Esophagus muscularis mucosa (tissue), 4 donors: ENCODE data around the gene CCDC85C. TPM values are rescaled to one million over a fixed set of nuclear protein-coding genes. Genes with fewer than 3 reads are reported as not detected.

ENCODE experiments used
- DNase-seq: peaks from one replicate; pipeline ENCODE4 v3.0.0-alpha.2; 2017; ENCODE audit errors: extremely low spot score
- H3K27ac ChIP-seq, 4 donors: fragments of 200-600 bp; sonication (generic); replicated peaks in 1 of 4; 1 replicate in 3 of 4; 2 replicates in 1 of 4; pipeline ENCODE4 v1.5.1; 2016 to 2019; ENCODE audit warnings: mild to moderate bottlenecking in 1 of 4
- H3K27me3 ChIP-seq, 4 donors: fragments of 200-600 bp; sonication (generic); one replicate each; pipeline versions ENCODE4 v1.5.1 to v1.6.0; 2016 to 2019
- H3K36me3 ChIP-seq, 4 donors: fragments of 200-600 bp; sonication (generic); one replicate each; pipeline ENCODE4 v1.5.1; 2016 to 2019
- H3K4me1 ChIP-seq, 4 donors: fragments of 200-600 bp; sonication (generic); one replicate each; pipeline ENCODE4 v1.5.1; 2016 to 2019
- H3K4me3 ChIP-seq, 4 donors: fragments of 200-600 bp; sonication (generic); 1 replicate in 2 of 4; 2 replicates in 2 of 4; pipeline ENCODE4 v1.5.1; 2016 to 2019; ENCODE audit warnings: mild to moderate bottlenecking in 4 of 4, moderate library complexity in 1 of 4
- H3K9me3 ChIP-seq, 4 donors: fragments of 200-600 bp; sonication (generic); 1 replicate in 3 of 4; 2 replicates in 1 of 4; pipeline ENCODE4 v1.5.1; 2016 to 2019
- EP300 ChIP-seq: sonication (generic); formaldehyde crosslinking; IDR thresholded peaks from one replicate; pipeline ENCODE4 v1.6.1; 2017; ENCODE audit warnings: antibody characterized with exemption
- POLR2A ChIP-seq: fragments of 450-650 bp; IDR thresholded peaks from one replicate; pipeline ENCODE4 v1.6.1; 2017; ENCODE audit warnings: antibody characterized with exemption, moderate library complexity, mild to moderate bottlenecking, low read depth
- POLR2AphosphoS5 ChIP-seq, 2 donors: sonication (generic); formaldehyde crosslinking; IDR thresholded peaks; one replicate each; pipeline ENCODE4 v1.6.1; 2017; ENCODE audit warnings: antibody characterized with exemption in 2 of 2
- WGBS: methylation state at CpG from one replicate; pipeline ENCODE4 v1.1.5; 2018; 5-methylcytosine and 5-hydroxymethylcytosine counted together
- intact Hi-C: fragments of 100-400 bp; cut with DNase I; formaldehyde crosslinking; loops from one replicate; pipeline ENCODE4 v1.15.1; 2023
- total RNA-seq, 4 donors: library from RNA; depleted of rRNA; stranded (reverse); fragments of >200 nt; gene quantifications; one replicate each; pipeline versions ENCODE4 v1.1.0 to v1.2.1, GENCODE V29; 2016
- TF ChIP-seq, protein P1 (sequence below), 3 experiments: fragments of 200-600 bp in 2 of 3; fragments of 450-650 bp in 1 of 3; sonication (generic) in 2 of 3; IDR thresholded peaks; one replicate each; pipeline ENCODE4 v1.5.1; 2017 to 2019; ENCODE audit warnings: antibody characterized with exemption in 3 of 3, mild to moderate bottlenecking in 2 of 3, moderate library complexity in 1 of 3

CCDC85C gene
- total RNA-seq, 4 donors from 2014 or later: 17.9 to 48.7 (median 30.8) TPM

DNA sequence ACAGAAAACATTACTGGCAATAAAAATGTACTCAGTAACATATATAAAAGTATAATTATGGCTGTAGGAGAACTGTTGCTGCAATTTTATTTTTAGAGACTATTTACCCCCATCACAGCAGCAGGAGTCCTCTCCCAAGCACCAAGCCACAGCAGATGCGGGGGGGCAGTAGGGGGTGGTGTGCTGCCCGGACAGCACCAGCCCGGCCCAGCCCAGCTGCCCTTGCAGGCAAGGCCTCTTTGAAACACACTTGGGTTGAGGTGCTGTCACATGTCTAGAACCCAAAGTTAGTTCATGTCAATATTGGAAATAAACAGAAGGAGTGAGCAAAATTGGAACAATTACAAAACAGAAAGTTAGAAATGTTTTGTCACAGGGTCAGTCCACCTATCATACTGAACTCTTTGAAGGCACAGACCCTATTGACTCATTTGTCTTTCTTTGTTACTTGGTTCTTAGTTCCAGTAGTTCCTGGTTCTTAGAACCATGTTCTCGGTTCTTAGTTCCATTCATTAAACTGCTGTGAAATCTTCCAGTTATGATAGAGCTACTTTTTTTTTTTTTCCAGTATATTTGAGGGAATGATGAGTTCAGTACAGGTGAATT lies 100.1 kb downstream of the CCDC85C start:
- no peak for DNase-seq
- Histone ChIP-seq H3K4me1 (no peaks in the 10 kb centered on the region), H3K4me3 (no peak overlapping the region), H3K27ac (no peak overlapping the region), H3K27me3 (no peaks in the 10 kb centered on the region), H3K36me3 (peaks cover 70 to 90% (median 86%) of the 10 kb centered on the region in 4 donors), H3K9me3 (no peaks in the 10 kb centered on the region)
- TF ChIP-seq POLR2A: no peak
- 97% methylated on average over 4 of the region's 4 CpGs for WGBS
- intact Hi-C loops: no loop called here

DNA sequence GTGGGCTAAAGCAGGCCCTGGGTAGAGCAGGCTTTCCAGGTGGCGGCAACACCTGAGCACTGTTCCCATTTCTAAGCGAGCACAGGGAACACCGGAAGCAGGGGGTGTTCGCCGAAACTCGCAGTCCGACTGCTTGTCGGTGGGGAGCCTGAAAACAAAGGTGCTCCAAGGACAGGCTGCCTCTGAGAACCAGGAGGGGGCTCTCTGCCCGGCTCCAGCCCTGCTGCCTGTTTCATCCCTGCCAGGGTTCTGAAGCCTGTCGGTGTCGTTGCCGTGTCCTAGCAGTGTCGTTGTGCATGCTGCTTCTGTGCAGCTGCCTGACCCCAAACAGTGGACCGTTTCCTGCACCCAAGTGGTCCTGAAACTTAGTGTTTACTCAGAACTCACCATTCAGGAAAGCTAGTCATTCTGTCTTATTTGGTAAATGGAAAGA lies 101.0 kb downstream of the CCDC85C start:
- H3K4me3 ChIP-seq: no peak overlapping the region
- H3K9me3 ChIP-seq: no peaks in the 10 kb centered on the region
- intact Hi-C loops: no loop called here
- H3K27ac ChIP-seq: no peak overlapping the region
- TF ChIP-seq, protein P1, sequence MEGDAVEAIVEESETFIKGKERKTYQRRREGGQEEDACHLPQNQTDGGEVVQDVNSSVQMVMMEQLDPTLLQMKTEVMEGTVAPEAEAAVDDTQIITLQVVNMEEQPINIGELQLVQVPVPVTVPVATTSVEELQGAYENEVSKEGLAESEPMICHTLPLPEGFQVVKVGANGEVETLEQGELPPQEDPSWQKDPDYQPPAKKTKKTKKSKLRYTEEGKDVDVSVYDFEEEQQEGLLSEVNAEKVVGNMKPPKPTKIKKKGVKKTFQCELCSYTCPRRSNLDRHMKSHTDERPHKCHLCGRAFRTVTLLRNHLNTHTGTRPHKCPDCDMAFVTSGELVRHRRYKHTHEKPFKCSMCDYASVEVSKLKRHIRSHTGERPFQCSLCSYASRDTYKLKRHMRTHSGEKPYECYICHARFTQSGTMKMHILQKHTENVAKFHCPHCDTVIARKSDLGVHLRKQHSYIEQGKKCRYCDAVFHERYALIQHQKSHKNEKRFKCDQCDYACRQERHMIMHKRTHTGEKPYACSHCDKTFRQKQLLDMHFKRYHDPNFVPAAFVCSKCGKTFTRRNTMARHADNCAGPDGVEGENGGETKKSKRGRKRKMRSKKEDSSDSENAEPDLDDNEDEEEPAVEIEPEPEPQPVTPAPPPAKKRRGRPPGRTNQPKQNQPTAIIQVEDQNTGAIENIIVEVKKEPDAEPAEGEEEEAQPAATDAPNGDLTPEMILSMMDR (IDR thresholded peaks at IDR 0.05): no peak
- TF ChIP-seq EP300 (no peak), POLR2AphosphoS5 (IDR thresholded peaks at IDR 0.05) (no peak), POLR2A (no peak)
- DNase-seq: no peak
- H3K27me3 ChIP-seq: no peaks in the 10 kb centered on the region
- peaks cover 0 to 4% (median 0%) of the 10 kb centered on the region in 4 donors for H3K4me1 ChIP-seq
- WGBS: 67% methylated on average over 14 of the region's 14 CpGs
- peaks cover 68 to 90% (median 85%) of the 10 kb centered on the region in 4 donors for H3K36me3 ChIP-seq

DNA sequence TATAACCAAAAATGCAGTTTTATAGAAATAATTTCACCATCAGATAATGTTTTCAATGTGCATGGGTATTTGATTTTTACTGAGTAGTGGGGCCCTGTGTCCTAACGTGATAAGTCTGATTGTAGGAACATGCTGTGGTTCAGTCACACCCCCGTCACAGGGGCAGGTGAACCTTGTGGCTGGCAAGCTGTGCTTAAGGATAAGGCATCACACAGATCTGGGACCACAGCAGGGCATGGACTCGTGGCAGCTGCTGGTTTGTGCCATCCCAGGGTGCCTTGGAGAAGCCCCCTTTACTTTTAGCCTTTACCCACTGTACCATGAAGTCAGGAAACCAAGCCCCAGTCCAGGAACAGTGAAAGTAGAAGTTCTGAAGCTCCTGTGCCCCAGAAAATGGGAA lies 106.1 kb downstream of the CCDC85C start:
- DNase-seq: no peak
- no peaks in the 10 kb centered on the region for H3K9me3 ChIP-seq
- no peak overlapping the region for H3K27ac ChIP-seq
- no peaks in the 10 kb centered on the region for H3K27me3 ChIP-seq
- peaks cover 0 to 6% (median 0%) of the 10 kb centered on the region in 4 donors for H3K4me1 ChIP-seq
- no peak overlapping the region for H3K4me3 ChIP-seq
- intact Hi-C loops: no loop called here
- TF ChIP-seq POLR2A: no peak
- no peak for TF ChIP-seq EP300
- TF ChIP-seq, protein P1 (IDR thresholded peaks at IDR 0.05): no peak
- TF ChIP-seq POLR2AphosphoS5 (IDR thresholded peaks at IDR 0.05): no peak
- H3K36me3 ChIP-seq: peaks cover 59 to 90% (median 85%) of the 10 kb centered on the region in 4 donors
- 89% methylated on average over 3 of the region's 3 CpGs for WGBS

DNA sequence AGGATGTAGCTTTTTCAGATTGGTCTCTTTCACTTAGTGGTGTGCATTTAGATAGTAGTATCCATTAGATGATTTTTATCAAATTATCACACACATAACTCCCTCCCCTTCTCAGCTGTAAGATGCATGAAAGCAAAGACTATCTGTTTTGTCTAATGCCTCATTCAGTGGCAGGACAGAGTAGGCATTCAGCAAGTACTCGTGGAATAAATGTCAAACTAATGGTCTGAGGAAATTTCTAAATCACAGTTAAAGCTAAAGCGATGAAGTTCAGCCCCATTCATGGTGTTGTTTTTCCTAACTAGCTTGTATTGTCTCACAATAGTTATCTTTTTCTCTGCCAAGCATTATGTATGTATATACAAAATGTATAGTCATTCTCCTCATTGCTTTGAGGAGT lies 106.7 kb downstream of the CCDC85C start:
- intact Hi-C loops: no loop called here
- Histone ChIP-seq H3K27me3 (no peaks in the 10 kb centered on the region), H3K9me3 (no peaks in the 10 kb centered on the region), H3K4me1 (peaks cover 0 to 6% (median 0%) of the 10 kb centered on the region in 4 donors), H3K27ac (no peak overlapping the region), H3K4me3 (no peak overlapping the region), H3K36me3 (peaks cover 59 to 90% (median 85%) of the 10 kb centered on the region in 4 donors)
- no peak for DNase-seq
- 97% methylated on average over 2 of the region's 2 CpGs for WGBS
- TF ChIP-seq, protein P1 (IDR thresholded peaks at IDR 0.05): no peak
- no peak for TF ChIP-seq EP300
- no peak for TF ChIP-seq POLR2A
- no peak for TF ChIP-seq POLR2AphosphoS5 (IDR thresholded peaks at IDR 0.05)

DNA sequence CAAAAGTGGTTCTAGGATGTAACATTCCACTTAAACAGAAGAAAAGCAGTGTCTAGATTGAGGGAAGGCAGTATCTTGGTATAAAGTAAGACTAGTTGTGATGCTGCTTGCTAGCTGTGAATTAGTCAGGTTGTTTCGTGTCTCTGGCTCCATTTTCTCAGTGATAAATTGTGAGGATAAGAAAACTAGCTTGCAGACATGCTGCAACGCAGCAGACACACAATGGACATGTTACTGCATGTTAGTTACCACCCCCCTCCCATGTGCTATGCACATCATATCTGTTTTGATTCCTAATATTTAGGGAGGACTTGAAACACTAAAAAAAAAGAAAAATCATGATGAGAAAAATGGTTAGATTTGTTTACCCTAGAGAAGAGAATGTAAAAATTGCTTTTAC lies 119.9 kb downstream of the CCDC85C start:
- intact Hi-C loops: no loop called here
- no peak overlapping the region for H3K27ac ChIP-seq
- H3K9me3 ChIP-seq: no peaks in the 10 kb centered on the region
- TF ChIP-seq, protein P1 (IDR thresholded peaks at IDR 0.05): no peak
- no peak for TF ChIP-seq POLR2A
- TF ChIP-seq EP300: no peak
- no peak for TF ChIP-seq POLR2AphosphoS5 (IDR thresholded peaks at IDR 0.05)
- H3K4me3 ChIP-seq: no peak overlapping the region
- H3K4me1 ChIP-seq: peaks cover 31 to 66% (median 56%) of the 10 kb centered on the region in 4 donors
- no peaks in the 10 kb centered on the region for H3K36me3 ChIP-seq
- 50% methylated on average over 2 of the region's 2 CpGs for WGBS
- no peak for DNase-seq
- no peaks in the 10 kb centered on the region for H3K27me3 ChIP-seq
